Heart right ventricle (tissue), 16 donors: ENCODE data around the gene DNAJC11. TPM values are rescaled to one million over a fixed set of nuclear protein-coding genes. Genes with fewer than 3 reads are reported as not detected.
"Not testable (repeated sequence)": the region's sequence is repeated elsewhere in the genome, so short reads cannot be mapped to it uniquely, and the experiment has no call there.

Experiments used
- ATAC-seq, 8 donors: fragments of 200-7000 bp; cut with Tn5 transposase; one replicate each; pipeline ENCODE4 v1.9.1; 2020; ENCODE audit warnings: mild to moderate bottlenecking in 8 of 8, moderate library complexity in 8 of 8, moderate number of reproducible peaks in 1 of 8
- DNase-seq, 2 donors: peaks; one replicate each; pipeline ENCODE4 v3.0.0-alpha.2; 2020
- H3K27ac ChIP-seq, 10 donors: fragments of 200-600 bp; sonication (generic) in 2 of 10; one replicate each; pipeline versions ENCODE4 v1.5.0 to v1.8.0; 2020 to 2022; ENCODE audit warnings: mild to moderate bottlenecking in 3 of 10
- H3K27me3 ChIP-seq, 7 donors: fragments of 200-600 bp; one replicate each; pipeline ENCODE4 v1.8.0; 2021 to 2022; ENCODE audit warnings: mild to moderate bottlenecking in 2 of 7
- H3K36me3 ChIP-seq, 9 donors: fragments of 200-600 bp; sonication (generic) in 1 of 9; one replicate each; pipeline versions ENCODE4 v1.5.0 to v1.8.0; 2020 to 2022; ENCODE audit warnings: mild to moderate bottlenecking in 2 of 9
- H3K4me1 ChIP-seq, 9 donors: fragments of 200-600 bp; sonication (generic) in 1 of 9; one replicate each; pipeline versions ENCODE4 v1.5.0 to v1.8.0; 2020 to 2022; ENCODE audit warnings: mild to moderate bottlenecking in 4 of 9
- H3K4me3 ChIP-seq, 10 donors: fragments of 200-600 bp; sonication (generic) in 2 of 10; one replicate each; pipeline versions ENCODE4 v1.5.0 to v1.8.0; 2020 to 2022; ENCODE audit warnings: mild to moderate bottlenecking in 7 of 10, moderate library complexity in 2 of 10
- H3K9me3 ChIP-seq, 11 donors: fragments of 200-600 bp in 10 of 11; sonication (generic) in 2 of 11; one replicate each; pipeline versions ENCODE4 v1.5.0 to v1.8.0; 2013 to 2022; ENCODE audit warnings: mild to moderate bottlenecking in 2 of 11, control low read depth in 1 of 11, moderate library complexity in 1 of 11
- WGBS, 2 donors: extraction: QIAGEN DNeasy Blood & Tissue Kit; methylation state at CpG; one replicate each; pipeline ENCODE4 v1.1.7; 2013; ENCODE audit warnings: inconsistent platforms in 1 of 2; 5-methylcytosine and 5-hydroxymethylcytosine counted together
- intact Hi-C, 10 donors: fragments of 100-400 bp; cut with DNase I; formaldehyde crosslinking; loops; one replicate each; pipeline versions ENCODE4 v1.11.1 to v1.14.2; 2022
- polyA plus RNA-seq, 2 donors: library from polyadenylated mRNA; stranded (reverse); fragments of 200-250 nt; gene quantifications; one replicate each; pipeline ENCODE4 v1.2.3, GENCODE V29; 2013
- total RNA-seq, 10 donors: library from RNA; stranded (reverse); fragmentation: NEBNext Ultra II Directional in 3 of 10; extraction: Animal tissue kit (Norgen Biotek cat#: 25700) in 3 of 10; gene quantifications; one replicate each; pipeline versions ENCODE4 v1.2.1 to v1.2.4, GENCODE V29; 2021 to 2023
- TF ChIP-seq, protein P1 (sequence below), 9 donors: fragments of 200-600 bp; sonication (generic) in 2 of 9; IDR thresholded peaks; one replicate each; pipeline versions ENCODE4 v1.5.0 to v1.8.0; 2021 to 2022; ENCODE audit warnings: antibody characterized with exemption in 9 of 9, mild to moderate bottlenecking in 5 of 9, moderate library complexity in 1 of 9
- donor health status: Arrhythmogenic right ventricular cardiomyopathy.
- donor health status: ischemic (EF 13 %, LVEDD 7.1; RV severe dilation, severe dysfunction).
- donor health status: healthy with polysubstance abuse.
- donor health status: DM: no; HTN: yes; CAD: no.
- donor health status: DM: no; HTN: no; CAD: no.
- donor health status: ischemic (EF 25% LVEDD 6.9; RV normal size, moderate dysfunction).
- donor health status: ischemic (EF 25% LVEDD 5.7; RV mildly dilated, moderate dysfunction).
- donor health status: healthy.
- donor health status: DM: yes; HTN: yes; CAD: no.
- donor health status: Ischemic cardiomyopathy.
- donor health status: ischemic (EF 35%, LVEDD 5.7; RV mildly dilated, moderate dysfunction).
- donor health status: nonischemic (EF 11% LVEDD 7.7; RV severe dilation, severe dysfunction).
- donor health status: DM: yes; HTN: yes; CAD: no.
- donor health status: PGD.
- donor health status: ischemic (EF 29% LVEDD 5.4; RV normal size, mild dysfunction).
- donor health status: nonischemic (EF 23%, LVEDD 6.1; RV moderate dilation, normal function).

DNAJC11 gene
- total and polyA plus RNA-seq, 12 donors = 31.2 to 80.6 (median 71.9) TPM

DNA sequence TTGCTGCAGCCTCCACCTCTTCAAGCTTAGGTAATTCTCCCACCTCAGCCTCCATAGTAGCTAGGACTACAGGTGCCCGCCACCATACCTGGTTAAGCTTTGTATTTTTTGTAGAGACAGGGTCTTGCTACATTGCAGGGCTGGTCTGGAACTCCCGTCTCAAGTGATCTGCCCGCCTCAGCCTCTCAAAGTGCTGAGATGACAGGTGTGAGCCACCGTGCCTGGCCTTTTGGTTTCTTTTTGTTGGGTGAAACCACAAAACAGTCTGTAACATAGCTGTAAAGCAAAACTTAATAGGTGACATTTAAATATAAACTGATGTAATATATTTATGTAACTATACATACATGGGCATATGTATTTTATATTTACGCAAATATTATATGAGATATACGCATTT lies 3.1 kb upstream of the DNAJC11 start:
- DNase-seq (no peak), ATAC-seq (no peak)
- Histone ChIP-seq H3K9me3 (no peaks in the 10 kb centered on the region), H3K4me1 (peaks cover 11 to 18% (median 15%) of the 10 kb centered on the region in 9 donors), H3K36me3 (no peaks in the 10 kb centered on the region), H3K4me3 (no peak overlapping the region), H3K27me3 (no peaks in the 10 kb centered on the region), H3K27ac (no peak overlapping the region)
- intact Hi-C loops = no loop called here
- WGBS, 2 donors = 90 to 92% methylated on average over 6 of the region's 6 CpGs
- TF ChIP-seq, protein P1, sequence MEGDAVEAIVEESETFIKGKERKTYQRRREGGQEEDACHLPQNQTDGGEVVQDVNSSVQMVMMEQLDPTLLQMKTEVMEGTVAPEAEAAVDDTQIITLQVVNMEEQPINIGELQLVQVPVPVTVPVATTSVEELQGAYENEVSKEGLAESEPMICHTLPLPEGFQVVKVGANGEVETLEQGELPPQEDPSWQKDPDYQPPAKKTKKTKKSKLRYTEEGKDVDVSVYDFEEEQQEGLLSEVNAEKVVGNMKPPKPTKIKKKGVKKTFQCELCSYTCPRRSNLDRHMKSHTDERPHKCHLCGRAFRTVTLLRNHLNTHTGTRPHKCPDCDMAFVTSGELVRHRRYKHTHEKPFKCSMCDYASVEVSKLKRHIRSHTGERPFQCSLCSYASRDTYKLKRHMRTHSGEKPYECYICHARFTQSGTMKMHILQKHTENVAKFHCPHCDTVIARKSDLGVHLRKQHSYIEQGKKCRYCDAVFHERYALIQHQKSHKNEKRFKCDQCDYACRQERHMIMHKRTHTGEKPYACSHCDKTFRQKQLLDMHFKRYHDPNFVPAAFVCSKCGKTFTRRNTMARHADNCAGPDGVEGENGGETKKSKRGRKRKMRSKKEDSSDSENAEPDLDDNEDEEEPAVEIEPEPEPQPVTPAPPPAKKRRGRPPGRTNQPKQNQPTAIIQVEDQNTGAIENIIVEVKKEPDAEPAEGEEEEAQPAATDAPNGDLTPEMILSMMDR (IDR thresholded peaks at IDR 0.05) = no peak

DNA sequence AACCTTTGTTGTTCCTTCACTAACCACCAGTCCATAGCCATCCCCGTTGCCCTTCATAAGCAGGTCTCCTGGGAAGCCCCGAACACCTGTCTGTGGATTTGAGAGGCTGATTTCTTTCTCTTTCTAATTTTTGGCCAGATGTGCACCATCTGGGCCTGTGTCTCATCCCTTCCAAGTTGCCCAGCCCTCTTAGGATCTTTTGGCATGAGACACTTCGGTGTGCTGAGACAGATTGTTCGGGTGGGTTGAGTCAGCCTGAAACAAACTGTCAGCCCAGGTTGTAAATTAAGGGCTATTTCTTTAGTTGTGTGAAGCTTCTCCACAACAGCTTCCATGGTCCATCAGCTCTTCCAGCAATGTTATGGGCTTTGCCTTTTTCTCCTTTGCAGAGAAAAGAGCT lies 1.4 kb upstream of the DNAJC11 start:
- TF ChIP-seq, protein P1 (IDR thresholded peaks at IDR 0.05) = no peak
- Histone ChIP-seq H3K27me3 (no peaks in the 10 kb centered on the region), H3K27ac (no peak overlapping the region), H3K4me1 (peaks cover 11 to 30% (median 22%) of the 10 kb centered on the region in 9 donors), H3K9me3 (no peaks in the 10 kb centered on the region), H3K36me3 (no peaks in the 10 kb centered on the region), H3K4me3 (no peak overlapping the region)
- DNase-seq (no peak), ATAC-seq (no peak)
- intact Hi-C loops = no loop called here
- WGBS, 2 donors = 91 to 97% methylated on average over 4 of the region's 4 CpGs

DNA sequence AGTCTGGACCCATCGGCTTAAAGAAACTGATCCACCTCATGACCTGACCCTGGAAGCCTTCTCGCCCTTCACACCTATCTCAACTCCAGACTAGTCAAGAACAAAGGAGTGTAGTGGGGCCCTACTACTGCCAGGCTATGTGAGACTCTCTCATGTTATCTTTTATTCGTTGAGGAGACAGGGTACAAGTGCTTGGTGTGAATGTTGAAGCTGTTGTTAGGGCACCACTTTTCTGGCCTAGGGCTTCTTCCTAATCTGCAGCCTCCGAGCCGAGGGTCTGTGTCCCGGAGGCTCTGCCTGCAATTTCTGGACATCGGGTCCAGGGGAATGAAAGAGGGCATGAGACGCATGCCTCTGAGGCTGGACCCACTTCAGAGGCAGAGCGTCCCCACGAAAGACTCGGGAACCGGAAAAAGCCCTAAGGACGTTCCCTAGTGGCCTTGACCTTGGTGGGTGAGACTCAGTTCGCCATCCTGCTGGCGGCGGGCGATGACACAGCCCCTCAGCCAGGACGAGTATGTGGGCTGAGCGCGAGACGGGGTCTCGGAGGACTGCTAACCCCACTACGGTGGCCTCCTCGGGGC lies 671 bp downstream of the DNAJC11 start:
- H3K4me3 ChIP-seq = peak overlapping the region; percentile 97 to 100 (median 99)
- H3K36me3 ChIP-seq = peaks cover 0 to 9% (median 0%) of the 10 kb centered on the region in 9 donors
- H3K27me3 ChIP-seq = no peaks in the 10 kb centered on the region
- TF ChIP-seq, protein P1 (IDR thresholded peaks at IDR 0.05) = no peak
- H3K27ac ChIP-seq = peak overlapping the region; percentile 19 to 95 (median 92)
- ATAC-seq (peak in 4 of 8 donors; percentile 3 to 17 (median 13)), DNase-seq (no peak)
- peaks cover 11 to 30% (median 22%) of the 10 kb centered on the region in 9 donors for H3K4me1 ChIP-seq
- H3K9me3 ChIP-seq = no peaks in the 10 kb centered on the region
- intact Hi-C loops = no loop called here
- 2 to 3% methylated on average over 24 of the region's 24 CpGs for WGBS, 2 donors

DNA sequence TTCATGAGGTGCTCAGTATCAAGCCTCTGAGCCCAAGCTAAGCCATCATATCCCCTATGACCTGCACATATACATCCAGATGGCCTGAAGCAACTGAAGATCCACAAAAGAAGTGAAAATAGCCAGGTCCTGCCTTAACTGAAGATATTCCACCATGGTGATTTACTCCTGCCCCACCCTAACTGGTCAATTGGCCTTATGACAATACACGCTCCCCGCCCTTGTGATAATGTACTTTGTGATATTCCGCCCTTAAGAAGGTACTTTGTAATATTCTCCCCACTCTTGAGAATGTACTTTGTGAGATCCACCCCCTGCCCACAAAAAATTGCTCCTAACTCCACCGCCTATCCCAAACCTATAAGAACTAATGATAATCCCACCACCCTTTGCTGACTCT lies 1.7 kb downstream of the DNAJC11 start:
- ATAC-seq, H3K9me3 ChIP-seq, H3K27ac ChIP-seq, intact Hi-C loops, H3K27me3 ChIP-seq, DNase-seq: not testable (repeated sequence)
- peaks cover 0 to 14% (median 4%) of the 10 kb centered on the region in 9 donors for H3K36me3 ChIP-seq
- H3K4me3 ChIP-seq = peak overlapping the region in 5 of 10 donors; percentile 97 to 100 (median 99)
- peaks cover 11 to 30% (median 22%) of the 10 kb centered on the region in 9 donors for H3K4me1 ChIP-seq
- WGBS, 2 donors = 97 to 98% methylated on average over 4 of the region's 4 CpGs

DNA sequence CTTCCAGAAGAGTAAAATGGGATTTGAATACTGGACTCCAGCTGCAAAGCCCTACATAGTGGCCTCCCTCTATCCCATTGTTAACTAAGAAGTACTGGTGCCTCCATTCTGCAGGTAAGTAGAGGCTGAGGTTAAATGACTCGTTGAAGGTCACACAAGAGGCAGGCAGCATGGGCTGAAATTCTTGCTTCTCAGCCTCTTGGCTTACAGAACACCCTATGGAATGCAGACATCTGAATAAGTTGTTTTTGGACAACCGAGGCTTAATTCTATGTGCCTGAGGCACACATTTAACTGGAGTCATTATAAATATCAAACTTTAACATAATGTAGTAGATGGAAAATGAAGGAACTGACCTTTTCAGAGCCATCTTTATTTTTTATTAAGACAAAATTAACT lies 5.7 kb downstream of the DNAJC11 start:
- TF ChIP-seq, protein P1 (IDR thresholded peaks at IDR 0.05) = no peak
- Histone ChIP-seq H3K9me3 (no peaks in the 10 kb centered on the region), H3K36me3 (peaks cover 0 to 14% (median 4%) of the 10 kb centered on the region in 9 donors), H3K27ac (no peak overlapping the region), H3K27me3 (no peaks in the 10 kb centered on the region), H3K4me3 (no peak overlapping the region), H3K4me1 (peaks cover 11 to 33% (median 21%) of the 10 kb centered on the region in 9 donors)
- intact Hi-C loops = no loop called here
- ATAC-seq = no peak
- WGBS, 2 donors = 76 to 82% methylated on average over 2 of the region's 2 CpGs
- no peak for DNase-seq
